ENCODE measurements around the gene MAP2K2. TPM values are rescaled to one million over a fixed set of nuclear protein-coding genes. Genes with fewer than 3 reads are reported as not detected.

Gene MAP2K2
- total and polyA plus RNA-seq, 9 of the 15 experiments (the other 6 are each of a cell fraction or from before 2014, with no cell fraction given), result 1.0 to 151 (median 58.3) TPM

DNA sequence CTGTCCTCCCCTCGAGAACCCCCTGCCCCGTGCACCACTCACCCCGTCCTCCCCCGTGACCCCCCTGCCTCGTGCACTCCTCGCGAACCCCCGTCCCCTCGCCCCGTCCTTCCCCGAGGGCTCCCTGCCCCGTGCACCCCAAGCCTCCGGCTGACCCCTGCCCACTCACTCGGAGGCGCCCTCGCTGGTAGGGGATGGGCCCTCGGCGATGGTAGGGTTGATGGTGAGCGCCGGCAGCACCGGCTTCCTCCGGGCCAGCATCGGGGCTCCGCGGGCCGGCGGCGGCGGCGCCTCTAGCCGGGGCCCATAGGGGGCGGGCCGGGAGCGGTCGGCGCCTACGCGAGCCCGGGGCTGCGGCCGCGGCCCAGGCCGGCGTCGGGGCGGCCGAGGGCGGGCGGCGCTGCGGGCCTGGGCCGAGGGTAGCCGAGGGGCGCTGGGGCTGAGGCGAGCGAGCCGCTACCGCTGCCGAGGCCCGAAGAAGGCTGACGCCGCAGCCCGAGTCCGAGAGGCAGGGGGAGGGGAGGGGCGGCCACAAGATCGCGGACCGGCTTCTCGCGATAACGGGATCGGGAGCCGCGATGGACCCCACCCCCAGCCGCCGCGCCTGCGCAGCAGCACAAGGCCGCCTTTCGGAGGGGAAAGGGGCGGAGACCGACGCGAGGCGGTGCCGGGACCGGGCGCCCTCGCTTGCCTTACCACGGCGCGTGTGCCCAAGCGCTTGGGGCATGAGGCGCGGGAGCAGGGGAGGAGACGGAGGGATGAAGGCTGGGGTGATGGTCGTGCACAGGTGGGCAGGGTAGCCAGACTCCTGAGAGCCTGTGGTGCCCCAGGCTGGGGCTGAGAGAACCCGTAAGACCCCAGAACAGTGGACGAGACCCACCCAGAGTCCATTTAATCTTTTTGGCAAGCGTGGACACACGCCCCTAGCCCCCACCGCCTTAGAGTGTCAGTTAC is at the start of gene MAP2K2 (continued):
- TF ChIP-seq, protein P1, sequence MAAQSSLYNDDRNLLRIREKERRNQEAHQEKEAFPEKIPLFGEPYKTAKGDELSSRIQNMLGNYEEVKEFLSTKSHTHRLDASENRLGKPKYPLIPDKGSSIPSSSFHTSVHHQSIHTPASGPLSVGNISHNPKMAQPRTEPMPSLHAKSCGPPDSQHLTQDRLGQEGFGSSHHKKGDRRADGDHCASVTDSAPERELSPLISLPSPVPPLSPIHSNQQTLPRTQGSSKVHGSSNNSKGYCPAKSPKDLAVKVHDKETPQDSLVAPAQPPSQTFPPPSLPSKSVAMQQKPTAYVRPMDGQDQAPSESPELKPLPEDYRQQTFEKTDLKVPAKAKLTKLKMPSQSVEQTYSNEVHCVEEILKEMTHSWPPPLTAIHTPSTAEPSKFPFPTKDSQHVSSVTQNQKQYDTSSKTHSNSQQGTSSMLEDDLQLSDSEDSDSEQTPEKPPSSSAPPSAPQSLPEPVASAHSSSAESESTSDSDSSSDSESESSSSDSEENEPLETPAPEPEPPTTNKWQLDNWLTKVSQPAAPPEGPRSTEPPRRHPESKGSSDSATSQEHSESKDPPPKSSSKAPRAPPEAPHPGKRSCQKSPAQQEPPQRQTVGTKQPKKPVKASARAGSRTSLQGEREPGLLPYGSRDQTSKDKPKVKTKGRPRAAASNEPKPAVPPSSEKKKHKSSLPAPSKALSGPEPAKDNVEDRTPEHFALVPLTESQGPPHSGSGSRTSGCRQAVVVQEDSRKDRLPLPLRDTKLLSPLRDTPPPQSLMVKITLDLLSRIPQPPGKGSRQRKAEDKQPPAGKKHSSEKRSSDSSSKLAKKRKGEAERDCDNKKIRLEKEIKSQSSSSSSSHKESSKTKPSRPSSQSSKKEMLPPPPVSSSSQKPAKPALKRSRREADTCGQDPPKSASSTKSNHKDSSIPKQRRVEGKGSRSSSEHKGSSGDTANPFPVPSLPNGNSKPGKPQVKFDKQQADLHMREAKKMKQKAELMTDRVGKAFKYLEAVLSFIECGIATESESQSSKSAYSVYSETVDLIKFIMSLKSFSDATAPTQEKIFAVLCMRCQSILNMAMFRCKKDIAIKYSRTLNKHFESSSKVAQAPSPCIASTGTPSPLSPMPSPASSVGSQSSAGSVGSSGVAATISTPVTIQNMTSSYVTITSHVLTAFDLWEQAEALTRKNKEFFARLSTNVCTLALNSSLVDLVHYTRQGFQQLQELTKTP (IDR thresholded peaks at IDR 0.05; ENCODE audit: low read depth in 1 of 2, partially characterized antibody in 2 of 2), result no peak
- TF ChIP-seq, protein P2, sequence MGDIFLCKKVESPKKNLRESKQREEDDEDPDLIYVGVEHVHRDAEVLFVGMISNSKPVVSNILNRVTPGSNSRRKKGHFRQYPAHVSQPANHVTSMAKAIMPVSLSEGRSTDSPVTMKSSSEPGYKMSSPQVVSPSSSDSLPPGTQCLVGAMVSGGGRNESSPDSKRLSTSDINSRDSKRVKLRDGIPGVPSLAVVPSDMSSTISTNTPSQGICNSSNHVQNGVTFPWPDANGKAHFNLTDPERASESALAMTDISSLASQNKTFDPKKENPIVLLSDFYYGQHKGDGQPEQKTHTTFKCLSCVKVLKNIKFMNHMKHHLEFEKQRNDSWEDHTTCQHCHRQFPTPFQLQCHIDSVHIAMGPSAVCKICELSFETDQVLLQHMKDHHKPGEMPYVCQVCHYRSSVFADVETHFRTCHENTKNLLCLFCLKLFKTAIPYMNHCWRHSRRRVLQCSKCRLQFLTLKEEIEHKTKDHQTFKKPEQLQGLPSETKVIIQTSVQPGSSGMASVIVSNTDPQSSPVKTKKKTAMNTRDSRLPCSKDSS (IDR thresholded peaks at IDR 0.05; ENCODE audit: low read depth, partially characterized antibody), result no peak
- no peak for TF ChIP-seq EWSR1 (IDR thresholded peaks at IDR 0.05; ENCODE audit: borderline replicate concordance, low read depth, partially characterized antibody)
- TF ChIP-seq, protein P3, sequence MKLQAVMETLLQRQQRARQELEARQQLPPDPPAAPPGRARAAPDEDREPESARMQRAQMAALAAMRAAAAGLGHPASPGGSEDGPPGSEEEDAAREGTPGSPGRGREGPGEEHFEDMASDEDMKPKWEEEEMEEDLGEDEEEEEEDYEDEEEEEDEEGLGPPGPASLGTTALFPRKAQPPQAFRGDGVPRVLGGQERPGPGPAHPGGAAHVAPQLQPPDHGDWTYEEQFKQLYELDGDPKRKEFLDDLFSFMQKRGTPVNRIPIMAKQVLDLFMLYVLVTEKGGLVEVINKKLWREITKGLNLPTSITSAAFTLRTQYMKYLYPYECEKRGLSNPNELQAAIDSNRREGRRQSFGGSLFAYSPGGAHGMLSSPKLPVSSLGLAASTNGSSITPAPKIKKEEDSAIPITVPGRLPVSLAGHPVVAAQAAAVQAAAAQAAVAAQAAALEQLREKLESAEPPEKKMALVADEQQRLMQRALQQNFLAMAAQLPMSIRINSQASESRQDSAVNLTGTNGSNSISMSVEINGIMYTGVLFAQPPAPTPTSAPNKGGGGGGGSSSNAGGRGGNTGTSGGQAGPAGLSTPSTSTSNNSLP (IDR thresholded peaks at IDR 0.05; ENCODE audit: borderline replicate concordance, low read depth, low read length), result no peak
